ENCODE data around the gene RBM20. TPM values are rescaled to one million over a fixed set of nuclear protein-coding genes. Genes with fewer than 3 reads are reported as not detected.

RBM20 gene
- total RNA-seq, 1 donor from 2014 or later: 0.32 TPM

DNA sequence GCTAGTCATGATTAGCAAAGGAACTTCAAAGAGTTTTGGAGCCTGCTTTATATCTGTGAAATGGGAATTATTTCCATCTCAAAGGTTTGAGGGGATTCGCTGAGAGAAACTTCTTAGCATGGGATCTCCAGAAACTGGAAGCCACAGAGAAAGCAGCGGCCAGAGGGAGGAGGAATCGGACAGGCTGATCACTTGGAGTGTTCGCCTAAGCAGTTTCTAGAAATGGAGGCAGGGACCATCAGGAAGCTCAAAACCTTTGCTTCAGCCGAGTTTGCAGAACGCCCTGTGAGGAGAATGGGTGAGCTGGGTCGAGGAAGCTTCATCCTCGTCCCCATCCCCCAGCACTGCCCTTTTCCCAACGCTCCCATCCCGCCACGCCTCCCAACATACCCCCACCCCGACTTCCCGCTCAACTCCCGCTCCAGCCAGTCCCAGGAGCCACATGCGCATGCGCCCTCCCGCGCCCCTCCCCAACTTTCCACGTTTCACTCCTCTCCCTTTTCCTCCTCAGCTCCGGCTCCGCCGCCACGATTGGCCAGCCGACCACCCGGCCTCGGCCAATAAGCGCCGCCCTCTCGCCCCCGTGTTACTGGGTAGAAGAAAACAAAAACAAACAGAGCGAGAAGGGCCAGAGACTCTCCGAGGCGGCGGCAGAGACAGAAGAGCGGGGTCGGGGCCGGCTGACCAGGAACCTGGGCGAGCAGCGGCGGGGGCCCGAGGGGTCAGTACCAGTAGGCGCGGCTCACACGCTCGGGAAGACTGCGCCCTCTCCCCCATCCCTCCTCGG is 227.4 kb downstream of the RBM20 start, which contains the start of gene PDCD4:
Gene PDCD4, plus strand, starts transcription at position 631 of the 787 bp plus-strand sequence. CDS start 4,100 bp downstream, outside the sequence.
- peaks cover 9% of the 10 kb centered on the region for H3K36me3 ChIP-seq
- Mint-ChIP-seq H3K27ac (peak within 1 kb of the TSS; percentile 99), H3K4me1 (peaks cover 36% of the 10 kb centered on the region), H3K9me3 (no peaks in the 10 kb centered on the region), H3K36me3 (no peaks in the 10 kb centered on the region), H3K27me3 (ENCODE audit: insufficient read depth, low read depth) (peaks cover 4% of the 10 kb centered on the region), H3K4me3 (peak within 1 kb of the TSS; percentile 95)
- peaks cover 35% of the 10 kb centered on the region for H3K4me1 ChIP-seq
- H3K4me3 ChIP-seq: peak within 1 kb of the TSS; percentile 61
- TF ChIP-seq EZH2 (IDR thresholded peaks at IDR 0.05) (no peak), EZH2phosphoT487 (IDR thresholded peaks at IDR 0.05) (no peak)
- TF ChIP-seq, protein P1, sequence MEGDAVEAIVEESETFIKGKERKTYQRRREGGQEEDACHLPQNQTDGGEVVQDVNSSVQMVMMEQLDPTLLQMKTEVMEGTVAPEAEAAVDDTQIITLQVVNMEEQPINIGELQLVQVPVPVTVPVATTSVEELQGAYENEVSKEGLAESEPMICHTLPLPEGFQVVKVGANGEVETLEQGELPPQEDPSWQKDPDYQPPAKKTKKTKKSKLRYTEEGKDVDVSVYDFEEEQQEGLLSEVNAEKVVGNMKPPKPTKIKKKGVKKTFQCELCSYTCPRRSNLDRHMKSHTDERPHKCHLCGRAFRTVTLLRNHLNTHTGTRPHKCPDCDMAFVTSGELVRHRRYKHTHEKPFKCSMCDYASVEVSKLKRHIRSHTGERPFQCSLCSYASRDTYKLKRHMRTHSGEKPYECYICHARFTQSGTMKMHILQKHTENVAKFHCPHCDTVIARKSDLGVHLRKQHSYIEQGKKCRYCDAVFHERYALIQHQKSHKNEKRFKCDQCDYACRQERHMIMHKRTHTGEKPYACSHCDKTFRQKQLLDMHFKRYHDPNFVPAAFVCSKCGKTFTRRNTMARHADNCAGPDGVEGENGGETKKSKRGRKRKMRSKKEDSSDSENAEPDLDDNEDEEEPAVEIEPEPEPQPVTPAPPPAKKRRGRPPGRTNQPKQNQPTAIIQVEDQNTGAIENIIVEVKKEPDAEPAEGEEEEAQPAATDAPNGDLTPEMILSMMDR (IDR thresholded peaks at IDR 0.05): no peak
- DNase-seq (ENCODE audit: low spot score): peak; percentile 99
- H3K79me2 ChIP-seq (ENCODE audit: low read depth): peaks cover 39% of the 10 kb centered on the region
- H2AFZ ChIP-seq (replicated peaks): peak within 1 kb of the TSS; percentile 54
- peak within 1 kb of the TSS; percentile 79 for H3K9ac ChIP-seq
- peaks cover 27% of the 10 kb centered on the region for H3F3A ChIP-seq (ENCODE audit: low read depth)
- H3K9me3 ChIP-seq (ENCODE audit: low read depth): no peaks in the 10 kb centered on the region
- peak within 1 kb of the TSS; percentile 97 for H3K27ac ChIP-seq
- H3K27me3 ChIP-seq: no peaks in the 10 kb centered on the region
- H4K20me1 ChIP-seq (ENCODE audit: low read depth): peaks cover 34% of the 10 kb centered on the region
- H3K4me2 ChIP-seq: peak within 1 kb of the TSS; percentile 89

DNA sequence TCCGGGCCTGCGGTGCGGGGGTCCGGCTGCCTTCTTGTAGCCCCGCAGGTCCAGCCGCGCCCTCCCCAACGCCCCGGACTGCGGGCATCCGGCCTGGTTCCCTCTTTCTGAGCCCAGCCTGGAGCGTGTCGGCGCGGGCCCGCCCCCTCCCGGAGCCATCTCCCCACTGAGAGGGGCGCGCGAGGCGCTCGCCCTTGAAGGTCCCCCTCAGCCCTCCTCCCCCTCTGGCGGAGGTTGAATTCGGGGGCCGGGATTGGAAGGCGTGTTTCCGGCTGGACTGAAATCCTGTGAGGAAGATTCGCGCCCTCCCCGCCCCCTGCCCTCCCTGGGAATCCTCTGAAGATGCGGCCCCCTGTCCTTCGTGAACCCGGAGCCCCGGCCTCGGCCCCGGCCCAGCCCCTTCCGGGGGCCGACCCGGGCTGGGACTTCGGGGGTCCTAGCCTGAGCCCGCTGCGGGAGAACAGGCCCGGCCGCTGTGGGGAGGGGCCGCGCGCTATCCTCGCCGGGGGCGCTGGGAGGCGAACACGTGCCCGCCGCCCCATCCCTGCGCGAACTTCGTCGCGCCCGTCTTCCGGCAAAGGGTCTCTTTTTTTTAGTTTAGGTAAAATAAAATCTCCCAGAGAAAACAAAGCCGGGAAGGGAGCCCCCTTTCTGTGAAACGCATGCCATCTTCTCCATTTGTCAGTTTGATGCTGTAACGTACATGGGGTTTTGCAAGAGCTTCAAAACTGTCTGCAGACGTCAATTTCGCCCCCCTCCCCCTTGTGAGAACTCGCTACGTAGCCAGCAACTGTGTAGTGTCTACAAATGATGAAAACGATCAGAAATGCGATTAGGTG is 228.2 kb downstream of the RBM20 start:
- Histone ChIP-seq H3K4me2 (peak overlapping the region; percentile 89), H3K27me3 (no peaks in the 10 kb centered on the region), H3K4me1 (peaks cover 27% of the 10 kb centered on the region), H4K20me1 (ENCODE audit: low read depth) (peaks cover 42% of the 10 kb centered on the region), H3K36me3 (peaks cover 16% of the 10 kb centered on the region), H3K79me2 (ENCODE audit: low read depth) (peaks cover 46% of the 10 kb centered on the region), H3K4me3 (peak overlapping the region; percentile 61), H3K27ac (peak overlapping the region; percentile 97), H3F3A (ENCODE audit: low read depth) (peaks cover 27% of the 10 kb centered on the region), H3K9ac (peak overlapping the region; percentile 79), H3K9me3 (ENCODE audit: low read depth) (no peaks in the 10 kb centered on the region), H2AFZ (replicated peaks) (peak overlapping the region; percentile 54)
- TF ChIP-seq, protein P1 (IDR thresholded peaks at IDR 0.05): peak; percentile 27
- no peak for TF ChIP-seq EZH2phosphoT487 (IDR thresholded peaks at IDR 0.05)
- peak; percentile 93 for DNase-seq (ENCODE audit: low spot score)
- Mint-ChIP-seq H3K27me3 (ENCODE audit: insufficient read depth, low read depth) (peaks cover 4% of the 10 kb centered on the region), H3K4me1 (peaks cover 34% of the 10 kb centered on the region), H3K27ac (peak overlapping the region; percentile 99), H3K9me3 (no peaks in the 10 kb centered on the region), H3K36me3 (no peaks in the 10 kb centered on the region), H3K4me3 (peak overlapping the region; percentile 95)

DNA sequence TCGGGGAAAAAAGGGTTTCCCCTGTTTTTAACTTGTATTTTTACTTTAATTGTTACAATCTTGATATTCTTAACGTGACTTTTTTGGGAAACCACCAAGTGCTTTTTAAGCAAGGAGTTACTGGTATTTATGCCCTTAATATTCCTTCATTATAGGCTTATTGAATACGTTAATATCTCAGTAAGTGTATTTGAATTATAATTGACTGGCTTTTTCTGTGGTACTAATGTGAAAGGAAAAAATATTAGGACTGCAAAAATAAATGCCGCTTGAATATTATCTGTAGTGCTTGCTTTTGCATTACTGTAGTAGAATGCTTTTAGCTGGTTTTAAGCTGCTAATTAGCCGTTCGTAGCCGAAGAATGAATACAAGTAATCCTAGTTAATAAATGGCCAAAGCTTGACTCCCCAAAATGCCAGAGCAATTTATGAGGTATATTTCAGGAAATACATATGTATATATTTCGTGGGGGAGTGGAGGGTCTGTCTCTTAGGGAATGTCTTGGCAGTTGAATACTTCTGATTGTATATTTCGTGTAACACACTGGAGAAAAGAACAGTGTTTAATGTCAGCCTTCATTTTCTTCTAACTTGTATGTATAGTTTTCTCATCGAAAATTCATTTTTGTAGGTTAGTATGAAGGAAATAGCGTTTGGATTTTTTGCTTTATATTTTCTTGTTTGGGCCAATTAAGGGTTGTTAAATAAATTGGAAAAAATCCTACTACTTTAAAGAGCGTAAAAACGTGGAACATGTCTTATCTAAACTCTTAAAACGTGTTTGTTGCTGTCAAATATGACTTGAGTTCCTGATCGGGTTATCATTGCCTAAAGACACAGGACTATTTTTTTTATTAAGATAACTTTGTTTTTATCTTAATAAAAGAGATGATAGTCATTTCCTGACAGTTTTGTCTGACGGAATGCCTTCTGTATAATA is 229.1 kb downstream of the RBM20 start:
- Mint-ChIP-seq H3K27me3 (ENCODE audit: insufficient read depth, low read depth) (peaks cover 4% of the 10 kb centered on the region), H3K4me3 (peak overlapping the region; percentile 95), H3K27ac (peak overlapping the region; percentile 99), H3K9me3 (no peaks in the 10 kb centered on the region), H3K36me3 (no peaks in the 10 kb centered on the region), H3K4me1 (peaks cover 28% of the 10 kb centered on the region)
- peaks cover 21% of the 10 kb centered on the region for H3F3A ChIP-seq (ENCODE audit: low read depth)
- TF ChIP-seq EZH2 (IDR thresholded peaks at IDR 0.05) (no peak), EZH2phosphoT487 (IDR thresholded peaks at IDR 0.05) (no peak)
- TF ChIP-seq, protein P1 (IDR thresholded peaks at IDR 0.05): no peak
- H3K4me3 ChIP-seq: peak overlapping the region; percentile 61
- peaks cover 49% of the 10 kb centered on the region for H4K20me1 ChIP-seq (ENCODE audit: low read depth)
- peaks cover 16% of the 10 kb centered on the region for H3K36me3 ChIP-seq
- peak overlapping the region; percentile 89 for H3K4me2 ChIP-seq
- H3K27me3 ChIP-seq: no peaks in the 10 kb centered on the region
- peak overlapping the region; percentile 97 for H3K27ac ChIP-seq
- H2AFZ ChIP-seq (replicated peaks): no peak overlapping the region
- H3K9me3 ChIP-seq (ENCODE audit: low read depth): no peaks in the 10 kb centered on the region
- H3K79me2 ChIP-seq (ENCODE audit: low read depth): peaks cover 53% of the 10 kb centered on the region
- peaks cover 21% of the 10 kb centered on the region for H3K4me1 ChIP-seq
- DNase-seq (ENCODE audit: low spot score): peak; percentile 26
- peak overlapping the region; percentile 79 for H3K9ac ChIP-seq

All from neural progenitor cell (in vitro differentiated cells).